ENCODE measurements around the gene TSPAN5. TPM values are rescaled to one million over a fixed set of nuclear protein-coding genes. Genes with fewer than 3 reads are reported as not detected.

Gene TSPAN5
- total RNA-seq, 1 donor from 2014 or later: 25.0 TPM

- Mint-ChIP-seq H3K27ac (ENCODE audit: unreplicated experiment) (no peak overlapping the region), H3K27me3 (ENCODE audit: low read depth) (no peaks in the 10 kb centered on the region), H3K36me3 (ENCODE audit: low read depth) (no peaks in the 10 kb centered on the region), H3K4me3 (no peak overlapping the region), H3K4me1 (peaks cover 8% of the 10 kb centered on the region), H3K9me3 (peaks cover 5% of the 10 kb centered on the region)
- TF ChIP-seq CTCF (conservative IDR thresholded peaks at IDR 0.05): no peak
- DNase-seq (ENCODE audit: low read depth, low spot score): no peak
Measured at GRCh38 chr4:98692411-98692810, 34.0 kb upstream of the TSPAN5 start.

- no peaks in the 10 kb centered on the region for H3K27me3 Mint-ChIP-seq (ENCODE audit: low read depth)
- H3K36me3 Mint-ChIP-seq (ENCODE audit: low read depth): no peaks in the 10 kb centered on the region
- no peak overlapping the region for H3K4me3 Mint-ChIP-seq
- no peak overlapping the region for H3K27ac Mint-ChIP-seq (ENCODE audit: unreplicated experiment)
- no peaks in the 10 kb centered on the region for H3K9me3 Mint-ChIP-seq
- no peak for DNase-seq (ENCODE audit: low read depth, low spot score)
- H3K4me1 Mint-ChIP-seq: peaks cover 8% of the 10 kb centered on the region
- TF ChIP-seq CTCF (conservative IDR thresholded peaks at IDR 0.05): no peak
Measured at GRCh38 chr4:98691588-98691987, 33.2 kb upstream of the TSPAN5 start.

- Mint-ChIP-seq H3K9me3 (no peaks in the 10 kb centered on the region), H3K27me3 (ENCODE audit: low read depth) (no peaks in the 10 kb centered on the region), H3K4me3 (no peak overlapping the region), H3K4me1 (peaks cover 18% of the 10 kb centered on the region), H3K36me3 (ENCODE audit: low read depth) (no peaks in the 10 kb centered on the region), H3K27ac (ENCODE audit: unreplicated experiment) (no peak overlapping the region)
- no peak for TF ChIP-seq CTCF (conservative IDR thresholded peaks at IDR 0.05)
- no peak for DNase-seq (ENCODE audit: low read depth, low spot score)
Measured at GRCh38 chr4:98689507-98690174, 31.2 kb upstream of the TSPAN5 start.

- H3K9me3 Mint-ChIP-seq: no peaks in the 10 kb centered on the region
- DNase-seq (ENCODE audit: low read depth, low spot score): no peak
Measured at GRCh38 chr4:98688411-98689290, 30.2 kb upstream of the TSPAN5 start.

GRCh38 chr4:98687876-98688275 is 29.5 kb upstream of the TSPAN5 start:
- Mint-ChIP-seq H3K27ac (ENCODE audit: unreplicated experiment) (no peak overlapping the region), H3K36me3 (ENCODE audit: low read depth) (no peaks in the 10 kb centered on the region), H3K4me3 (no peak overlapping the region), H3K9me3 (no peaks in the 10 kb centered on the region), H3K27me3 (ENCODE audit: low read depth) (no peaks in the 10 kb centered on the region), H3K4me1 (peaks cover 18% of the 10 kb centered on the region)
- no peak for DNase-seq (ENCODE audit: low read depth, low spot score)
- TF ChIP-seq CTCF (conservative IDR thresholded peaks at IDR 0.05): no peak

More at GRCh38 chr4:98688411-98689290, 30.2 kb upstream of the TSPAN5 start:
- Mint-ChIP-seq H3K36me3 (ENCODE audit: low read depth) (no peaks in the 10 kb centered on the region), H3K4me1 (peaks cover 18% of the 10 kb centered on the region), H3K27me3 (ENCODE audit: low read depth) (no peaks in the 10 kb centered on the region), H3K27ac (ENCODE audit: unreplicated experiment) (no peak overlapping the region), H3K4me3 (no peak overlapping the region)
- TF ChIP-seq CTCF (conservative IDR thresholded peaks at IDR 0.05): no peak
